Measurements from ENCODE around the gene PCGF1. TPM values are rescaled to one million over a fixed set of nuclear protein-coding genes. Genes with fewer than 3 reads are reported as not detected.

Gene PCGF1
- total and polyA plus RNA-seq, 2 experiments from 2014 or later, result 10.9 to 13.4 TPM

DNA sequence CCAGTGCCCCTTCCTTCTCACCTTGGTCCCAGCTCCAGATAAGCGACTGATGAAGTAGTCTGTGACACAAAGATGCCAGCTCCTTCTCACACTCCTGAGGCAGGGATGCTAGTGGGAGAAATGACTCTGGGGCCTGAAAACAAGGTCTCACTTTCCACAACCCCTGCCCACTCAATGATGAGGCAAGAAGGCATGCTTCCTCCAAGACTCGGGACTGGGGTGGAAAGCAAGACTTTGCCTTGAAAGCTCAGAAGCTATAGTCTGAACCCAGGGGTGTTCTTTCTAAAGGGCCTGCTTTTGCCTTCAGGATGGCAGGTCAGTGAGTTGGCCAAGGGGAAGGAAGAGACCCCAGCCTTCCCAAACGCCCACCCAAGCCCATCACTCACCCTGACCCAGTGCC lies 26.1 kb downstream of the PCGF1 start:
- Histone ChIP-seq H3K27me3 (ENCODE audit: insufficient read depth) (no peaks in the 10 kb centered on the region), H3K36me3 (ENCODE audit: insufficient read depth) (no peaks in the 10 kb centered on the region; the same call in 1 of the 2 replicates), H3K4me3 (peak overlapping the region; percentile 68), H3K4me1 (ENCODE audit: insufficient read depth) (peaks cover 5% of the 10 kb centered on the region; the same call in 1 of the 2 replicates), H3K4me2 (peak overlapping the region; percentile 95), H3K79me2 (replicated peaks; ENCODE audit: insufficient read depth) (peaks cover 14% of the 10 kb centered on the region), H3K27ac (ENCODE audit: low read depth) (no peak overlapping the region), H3F3A (replicated peaks; ENCODE audit: low read depth) (no peaks in the 10 kb centered on the region), H3K9me2 (ENCODE audit: insufficient read depth) (no peaks in the 10 kb centered on the region), H4K20me1 (replicated peaks; ENCODE audit: insufficient read depth) (peaks cover 13% of the 10 kb centered on the region; the same call in 1 of the 2 replicates), H2AFZ (no peak overlapping the region)
- TF ChIP-seq ZNF462 (CRISPR knock-in tag; IDR thresholded peaks at IDR 0.05) (no peak), EZH2phosphoT487 (IDR thresholded peaks at IDR 0.05; ENCODE audit: unreplicated experiment) (no peak), ZNF331 (CRISPR knock-in tag; IDR thresholded peaks at IDR 0.05; ENCODE audit: low read depth) (no peak), ZNF114 (CRISPR knock-in tag; IDR thresholded peaks at IDR 0.05) (no peak), POLR2AphosphoS5 (IDR thresholded peaks at IDR 0.05; ENCODE audit: low read depth) (no peak), NANOG (IDR thresholded peaks at IDR 0.05; ENCODE audit: borderline replicate concordance) (no peak), EZH2 (IDR thresholded peaks at IDR 0.05; ENCODE audit: low read depth, unreplicated experiment) (no peak), JUNB (IDR thresholded peaks at IDR 0.05; ENCODE audit: unreplicated experiment) (no peak), CREB1 (CRISPR knock-in tag; IDR thresholded peaks at IDR 0.05; ENCODE audit: low read depth) (no peak), STAT1 (IDR thresholded peaks at IDR 0.05; ENCODE audit: unreplicated experiment) (no peak)
- TF ChIP-seq, protein P1, sequence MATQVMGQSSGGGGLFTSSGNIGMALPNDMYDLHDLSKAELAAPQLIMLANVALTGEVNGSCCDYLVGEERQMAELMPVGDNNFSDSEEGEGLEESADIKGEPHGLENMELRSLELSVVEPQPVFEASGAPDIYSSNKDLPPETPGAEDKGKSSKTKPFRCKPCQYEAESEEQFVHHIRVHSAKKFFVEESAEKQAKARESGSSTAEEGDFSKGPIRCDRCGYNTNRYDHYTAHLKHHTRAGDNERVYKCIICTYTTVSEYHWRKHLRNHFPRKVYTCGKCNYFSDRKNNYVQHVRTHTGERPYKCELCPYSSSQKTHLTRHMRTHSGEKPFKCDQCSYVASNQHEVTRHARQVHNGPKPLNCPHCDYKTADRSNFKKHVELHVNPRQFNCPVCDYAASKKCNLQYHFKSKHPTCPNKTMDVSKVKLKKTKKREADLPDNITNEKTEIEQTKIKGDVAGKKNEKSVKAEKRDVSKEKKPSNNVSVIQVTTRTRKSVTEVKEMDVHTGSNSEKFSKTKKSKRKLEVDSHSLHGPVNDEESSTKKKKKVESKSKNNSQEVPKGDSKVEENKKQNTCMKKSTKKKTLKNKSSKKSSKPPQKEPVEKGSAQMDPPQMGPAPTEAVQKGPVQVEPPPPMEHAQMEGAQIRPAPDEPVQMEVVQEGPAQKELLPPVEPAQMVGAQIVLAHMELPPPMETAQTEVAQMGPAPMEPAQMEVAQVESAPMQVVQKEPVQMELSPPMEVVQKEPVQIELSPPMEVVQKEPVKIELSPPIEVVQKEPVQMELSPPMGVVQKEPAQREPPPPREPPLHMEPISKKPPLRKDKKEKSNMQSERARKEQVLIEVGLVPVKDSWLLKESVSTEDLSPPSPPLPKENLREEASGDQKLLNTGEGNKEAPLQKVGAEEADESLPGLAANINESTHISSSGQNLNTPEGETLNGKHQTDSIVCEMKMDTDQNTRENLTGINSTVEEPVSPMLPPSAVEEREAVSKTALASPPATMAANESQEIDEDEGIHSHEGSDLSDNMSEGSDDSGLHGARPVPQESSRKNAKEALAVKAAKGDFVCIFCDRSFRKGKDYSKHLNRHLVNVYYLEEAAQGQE (IDR thresholded peaks at IDR 0.05; ENCODE audit: unreplicated experiment), result no peak
- TF ChIP-seq, protein P2, sequence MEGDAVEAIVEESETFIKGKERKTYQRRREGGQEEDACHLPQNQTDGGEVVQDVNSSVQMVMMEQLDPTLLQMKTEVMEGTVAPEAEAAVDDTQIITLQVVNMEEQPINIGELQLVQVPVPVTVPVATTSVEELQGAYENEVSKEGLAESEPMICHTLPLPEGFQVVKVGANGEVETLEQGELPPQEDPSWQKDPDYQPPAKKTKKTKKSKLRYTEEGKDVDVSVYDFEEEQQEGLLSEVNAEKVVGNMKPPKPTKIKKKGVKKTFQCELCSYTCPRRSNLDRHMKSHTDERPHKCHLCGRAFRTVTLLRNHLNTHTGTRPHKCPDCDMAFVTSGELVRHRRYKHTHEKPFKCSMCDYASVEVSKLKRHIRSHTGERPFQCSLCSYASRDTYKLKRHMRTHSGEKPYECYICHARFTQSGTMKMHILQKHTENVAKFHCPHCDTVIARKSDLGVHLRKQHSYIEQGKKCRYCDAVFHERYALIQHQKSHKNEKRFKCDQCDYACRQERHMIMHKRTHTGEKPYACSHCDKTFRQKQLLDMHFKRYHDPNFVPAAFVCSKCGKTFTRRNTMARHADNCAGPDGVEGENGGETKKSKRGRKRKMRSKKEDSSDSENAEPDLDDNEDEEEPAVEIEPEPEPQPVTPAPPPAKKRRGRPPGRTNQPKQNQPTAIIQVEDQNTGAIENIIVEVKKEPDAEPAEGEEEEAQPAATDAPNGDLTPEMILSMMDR (conservative IDR thresholded peaks at IDR 0.05; ENCODE audit: low read depth in 2 of 2), result no peak
- TF ChIP-seq, protein P3, sequence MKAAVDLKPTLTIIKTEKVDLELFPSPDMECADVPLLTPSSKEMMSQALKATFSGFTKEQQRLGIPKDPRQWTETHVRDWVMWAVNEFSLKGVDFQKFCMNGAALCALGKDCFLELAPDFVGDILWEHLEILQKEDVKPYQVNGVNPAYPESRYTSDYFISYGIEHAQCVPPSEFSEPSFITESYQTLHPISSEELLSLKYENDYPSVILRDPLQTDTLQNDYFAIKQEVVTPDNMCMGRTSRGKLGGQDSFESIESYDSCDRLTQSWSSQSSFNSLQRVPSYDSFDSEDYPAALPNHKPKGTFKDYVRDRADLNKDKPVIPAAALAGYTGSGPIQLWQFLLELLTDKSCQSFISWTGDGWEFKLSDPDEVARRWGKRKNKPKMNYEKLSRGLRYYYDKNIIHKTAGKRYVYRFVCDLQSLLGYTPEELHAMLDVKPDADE (IDR thresholded peaks at IDR 0.05), result no peak
- Mint-ChIP-seq H3K36me3 (ENCODE audit: low read depth) (peaks cover 20% of the 10 kb centered on the region), H3K4me3 (peak overlapping the region; percentile 99), H3K27me3 (ENCODE audit: insufficient read depth, low read depth, poor library complexity) (peaks cover 11% of the 10 kb centered on the region), H3K9me3 (no peaks in the 10 kb centered on the region), H3K4me1 (peaks cover 6% of the 10 kb centered on the region; the same call in 2 of the 3 replicates), H3K27ac (no peak overlapping the region)
- ATAC-seq, result no peak
- no peak for DNase-seq (ENCODE audit: low spot score)
